PC-3 (cell line): Measurements from ENCODE around the gene LPXN. TPM values are rescaled to one million over a fixed set of nuclear protein-coding genes. Genes with fewer than 3 reads are reported as not detected.

Source experiments
- ATAC-seq: fragments of 200-7000 bp; cut with Tn5 transposase; 2 replicates; pipeline ENCODE4 v1.9.1; 2020; ENCODE audit warnings: mild to moderate bottlenecking, moderate library complexity
- BruUV-seq: library from RNA; stranded (reverse); fragments of 400-500 nt; replicated peaks from 2 replicates; lab custom pipeline; 2021; lab: Mats Ljungman, UMichigan
- CTCF ChIA-PET: fragments of 300-600 bp; sonication (Branson Sonifier 250); formaldehyde crosslinking; loops from one replicate; lab custom pipeline; 2022; ENCODE audit warnings: antibody characterized with exemption; lab: Charles Lee
- POLR2A ChIA-PET: fragments of 300-600 bp; sonication (Branson Sonifier 250); formaldehyde crosslinking; loops from one replicate; lab custom pipeline; 2022; ENCODE audit warnings: antibody characterized with exemption; ENCODE audit not compliant: unreplicated experiment; lab: Charles Lee
- DNase-seq: peaks from one replicate; pipeline ENCODE4 v3.0.0-alpha.2; 2015
- H2AFZ ChIP-seq: fragments of 300-600 bp; sonication (generic); 2 replicates; pipeline ENCODE4 v1.6.0; 2016; ENCODE audit warnings: antibody characterized with exemption, low read length
- H3F3A ChIP-seq: fragments of 300-600 bp; sonication (generic); one replicate; pipeline ENCODE4 v1.6.0; 2017; ENCODE audit warnings: antibody characterized with exemption, low read length, control low read depth, mild to moderate bottlenecking; ENCODE audit not compliant: unreplicated experiment
- H3K27ac ChIP-seq: fragments of 300-600 bp; sonication (generic); 2 replicates; pipeline ENCODE4 v1.5.1; 2016; ENCODE audit warnings: mild to moderate bottlenecking, low read length
- H3K27me3 ChIP-seq: fragments of 300-600 bp; sonication (generic); 2 replicates; pipeline ENCODE4 v1.6.1; 2016; ENCODE audit warnings: low read length, mixed read lengths
- H3K36me3 ChIP-seq: fragments of 300-600 bp; sonication (generic); 2 replicates; pipeline ENCODE4 v1.6.1; 2016; ENCODE audit warnings: low read depth, mixed run types, low read length, mixed read lengths
- H3K4me1 ChIP-seq: fragments of 300-600 bp; sonication (generic); 2 replicates; pipeline ENCODE4 v1.5.1; 2016; ENCODE audit warnings: low read length; ENCODE audit not compliant: insufficient read depth
- H3K4me2 ChIP-seq: fragments of 300-600 bp; sonication (generic); 2 replicates; pipeline ENCODE4 v1.6.0; 2016; ENCODE audit warnings: low read length
- H3K4me3 ChIP-seq: fragments of 300-600 bp; sonication (generic); 2 replicates; pipeline ENCODE4 v1.5.1; 2016; ENCODE audit warnings: mild to moderate bottlenecking, low read length, mixed read lengths
- H3K79me2 ChIP-seq: fragments of 300-600 bp; sonication (generic); 2 replicates; pipeline ENCODE4 v1.6.1; 2017; ENCODE audit warnings: low read length, mixed read lengths
- H3K9ac ChIP-seq: fragments of 300-600 bp; sonication (generic); 2 replicates; pipeline ENCODE4 v1.6.0; 2016; ENCODE audit warnings: mild to moderate bottlenecking, low read length
- H3K9me2 ChIP-seq: fragments of 300-600 bp; sonication (generic); replicated peaks from 2 replicates; pipeline ENCODE4 v1.6.1; 2016; ENCODE audit warnings: mixed run types, low read length, mixed read lengths
- H3K9me3 ChIP-seq: fragments of 300-600 bp; sonication (generic); 2 replicates; pipeline ENCODE4 v1.6.1; 2016; ENCODE audit warnings: low read length, mixed read lengths
- H4K20me1 ChIP-seq: fragments of 300-600 bp; sonication (generic); 2 replicates; pipeline ENCODE4 v1.6.1; 2016; ENCODE audit warnings: low read length, mixed read lengths
- CTCF ChIP-seq: fragments of 300-600 bp; sonication (generic); conservative IDR thresholded peaks from 2 replicates; pipeline ENCODE4 v1.5.1; 2017; ENCODE audit warnings: antibody characterized with exemption, low read depth, mild to moderate bottlenecking, low read length
- EZH2 ChIP-seq: fragments of 300-600 bp; sonication (generic); IDR thresholded peaks from one replicate; pipeline ENCODE4 v1.6.1; 2017; ENCODE audit warnings: antibody characterized with exemption, mild to moderate bottlenecking, low read length; ENCODE audit not compliant: unreplicated experiment
- EZH2phosphoT487 ChIP-seq: fragments of 300-600 bp; sonication (generic); IDR thresholded peaks from 2 replicates; pipeline ENCODE4 v1.6.1; 2018; ENCODE audit warnings: mild to moderate bottlenecking, antibody characterized with exemption, low read length, borderline replicate concordance
- intact Hi-C: fragments of 100-400 bp; cut with micrococcal nuclease; formaldehyde crosslinking; loops from 2 replicates; pipeline ENCODE4 v1.9.0; 2023
- total RNA-seq: library from RNA; depleted of rRNA; stranded (reverse); fragments of >200 nt; gene quantifications from 2 replicates; pipeline ENCODE4 v1.2.3, GENCODE V29; 2014

LPXN gene
- total RNA-seq, 1 experiment from 2014 or later, result 12.1 TPM

DNA sequence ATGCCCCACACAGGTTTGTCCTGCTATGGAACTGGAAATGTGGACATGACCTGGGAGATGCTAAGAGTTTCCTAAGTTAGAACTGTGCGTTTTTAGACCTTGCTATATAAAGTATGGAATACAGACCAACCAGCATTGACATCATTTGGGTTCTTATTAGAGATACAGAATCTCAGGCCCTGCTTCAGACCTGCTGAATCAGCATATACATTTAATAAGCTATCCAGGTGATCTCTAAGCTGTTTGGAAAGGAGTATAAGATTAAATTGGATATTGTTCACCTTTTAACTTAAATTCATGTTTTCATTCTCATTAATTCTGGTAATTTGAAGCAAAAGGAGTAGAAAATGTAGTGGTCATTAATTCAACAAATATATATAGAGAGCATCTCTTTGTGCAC lies 39.9 kb upstream of the LPXN start:
- ChIA-PET CTCF (no interaction called here), POLR2A (no interaction called here)
- Histone ChIP-seq H3K4me2 (no peak overlapping the region), H3F3A (peaks cover 9% of the 10 kb centered on the region), H3K4me3 (no peak overlapping the region), H3K79me2 (peaks cover 13% of the 10 kb centered on the region; the same call in 1 of the 2 replicates), H3K9ac (no peak overlapping the region), H2AFZ (no peak overlapping the region), H3K27ac (no peak overlapping the region), H3K4me1 (peaks cover 22% of the 10 kb centered on the region), H3K27me3 (no peaks in the 10 kb centered on the region), H3K9me2 (no peaks in the 10 kb centered on the region), H3K9me3 (no peaks in the 10 kb centered on the region), H3K36me3 (peaks cover 95% of the 10 kb centered on the region), H4K20me1 (peaks cover 27% of the 10 kb centered on the region)
- no peak for ATAC-seq
- TF ChIP-seq EZH2phosphoT487 (no peak), CTCF (no peak), EZH2 (no peak)
- intact Hi-C loops, result no loop called here
- BruUV-seq, result no TSS peak
- no peak for DNase-seq

- Histone ChIP-seq H3F3A (peaks cover 9% of the 10 kb centered on the region), H3K27ac (no peak overlapping the region), H4K20me1 (peaks cover 30% of the 10 kb centered on the region), H3K9ac (no peak overlapping the region), H3K36me3 (peaks cover 82% of the 10 kb centered on the region), H3K4me1 (peaks cover 22% of the 10 kb centered on the region), H3K4me2 (no peak overlapping the region), H3K79me2 (peaks cover 22% of the 10 kb centered on the region), H2AFZ (no peak overlapping the region), H3K27me3 (no peaks in the 10 kb centered on the region), H3K4me3 (no peak overlapping the region), H3K9me3 (no peaks in the 10 kb centered on the region), H3K9me2 (no peaks in the 10 kb centered on the region)
- DNase-seq (no peak), ATAC-seq (no peak)
- POLR2A ChIA-PET, result no interaction called here
- CTCF ChIA-PET, result no interaction called here
- intact Hi-C loops, result no loop called here
- TF ChIP-seq EZH2phosphoT487 (no peak), EZH2 (no peak), CTCF (no peak)
- no TSS peak for BruUV-seq
Observed at GRCh38 chr11:58613228-58613627, 37.6 kb upstream of the LPXN start.

DNA sequence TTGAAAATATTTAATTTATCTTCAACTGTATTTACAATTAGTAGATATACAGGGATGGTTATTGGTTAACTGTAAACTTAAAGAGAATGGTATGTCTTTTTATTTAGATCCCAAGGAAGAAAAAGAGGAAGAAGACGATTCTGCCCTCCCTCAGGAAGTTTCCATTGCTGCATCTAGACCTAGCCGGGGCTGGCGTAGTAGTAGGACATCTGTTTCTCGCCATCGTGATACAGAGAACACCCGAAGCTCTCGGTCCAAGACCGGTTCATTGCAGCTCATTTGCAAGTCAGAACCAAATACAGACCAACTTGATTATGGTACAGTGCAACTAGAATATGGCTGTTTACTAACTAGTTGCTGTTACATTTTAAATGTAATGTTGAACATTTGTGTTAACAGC lies 34.1 kb upstream of the LPXN start:
- Histone ChIP-seq H3F3A (peaks cover 3% of the 10 kb centered on the region), H2AFZ (no peak overlapping the region), H3K4me1 (peaks cover 11% of the 10 kb centered on the region), H3K79me2 (peaks cover 53% of the 10 kb centered on the region), H4K20me1 (peaks cover 32% of the 10 kb centered on the region), H3K4me3 (no peak overlapping the region), H3K27me3 (no peaks in the 10 kb centered on the region), H3K36me3 (peaks cover 52% of the 10 kb centered on the region), H3K9me2 (no peaks in the 10 kb centered on the region), H3K27ac (no peak overlapping the region), H3K4me2 (no peak overlapping the region), H3K9me3 (no peaks in the 10 kb centered on the region), H3K9ac (no peak overlapping the region)
- TF ChIP-seq CTCF (no peak), EZH2phosphoT487 (no peak), EZH2 (no peak)
- POLR2A ChIA-PET, result no interaction called here
- CTCF ChIA-PET, result no interaction called here
- intact Hi-C loops, result no loop called here
- DNase-seq (no peak), ATAC-seq (no peak)
- BruUV-seq, result no TSS peak
